Iris pigment epithelial cell (primary cell): ENCODE data around the gene THAP11.
"Not testable (repeated sequence)": the region's sequence is repeated elsewhere in the genome, so short reads cannot be mapped to it uniquely, and the experiment has no call there.

Experiments used
- DNase-seq: peaks from one replicate; pipeline ENCODE4 v3.0.0-alpha.2; 2011; ENCODE audit warnings: low read depth

Gene THAP11

DNA sequence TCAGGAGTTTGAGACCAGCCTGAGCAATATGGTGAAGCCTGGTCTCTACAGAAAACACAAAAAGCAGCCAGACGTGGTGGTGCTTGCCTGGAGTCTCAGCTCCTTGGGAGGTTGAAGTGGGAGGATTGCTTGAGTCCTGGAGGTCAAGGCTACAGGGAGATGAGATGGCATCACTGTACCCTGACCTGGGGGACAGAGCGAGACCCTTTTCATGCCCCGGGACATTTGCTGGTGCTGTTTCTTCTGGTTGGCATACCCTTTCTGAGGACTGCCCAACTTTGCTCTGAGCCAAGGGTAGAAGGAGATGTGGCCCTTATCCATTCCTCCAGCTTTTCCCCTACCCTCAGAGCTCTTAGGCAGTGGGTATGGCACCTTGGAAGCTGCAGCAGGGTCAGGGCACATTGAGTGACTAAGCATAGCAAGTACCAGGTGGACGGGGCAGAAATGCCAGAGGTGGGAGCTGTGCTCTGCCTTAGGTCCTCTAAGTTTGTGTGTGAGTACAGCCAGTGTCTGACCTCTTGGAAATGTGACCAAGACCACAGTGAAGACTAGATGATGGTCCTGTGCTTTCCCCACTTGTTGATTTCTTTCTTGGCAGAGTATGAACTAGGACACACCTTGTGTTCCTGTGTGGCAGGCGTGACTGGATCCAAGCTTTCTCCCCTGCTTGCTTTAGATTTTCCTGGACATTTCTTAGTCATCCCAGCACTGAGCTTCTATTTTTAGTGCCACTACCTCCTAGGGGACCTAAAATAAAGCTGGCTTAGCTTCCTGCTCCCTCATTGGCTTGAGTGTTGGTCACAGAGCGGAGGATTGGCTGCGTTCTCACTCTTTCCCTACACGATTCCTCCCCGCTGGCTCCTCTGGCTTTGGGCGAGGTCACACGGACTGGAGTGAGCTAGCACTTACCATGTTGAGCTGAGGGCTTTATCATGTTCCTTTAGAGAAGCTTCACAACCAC lies 20.8 kb downstream of the THAP11 start:
- DNase-seq = peak; percentile 18

DNA sequence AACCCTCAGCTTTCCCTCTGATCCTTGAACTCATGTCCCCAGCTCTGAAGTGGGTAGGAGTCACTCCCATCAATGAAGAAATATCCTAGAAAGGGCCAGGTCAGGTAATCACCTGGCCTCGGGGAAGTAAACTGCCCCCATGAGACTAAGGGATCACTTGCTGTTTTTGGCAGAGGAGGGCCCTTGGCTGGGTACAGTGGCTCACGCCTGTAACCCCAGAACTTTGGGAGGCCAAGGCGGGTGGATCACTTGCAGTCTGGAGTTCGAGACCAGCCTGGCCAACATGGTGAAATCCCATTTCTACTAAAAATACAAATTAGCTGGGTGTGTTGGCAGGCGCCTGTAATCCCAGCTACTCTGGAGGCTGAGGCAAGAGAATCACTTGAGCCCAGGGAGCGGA lies 21.9 kb downstream of the THAP11 start:
- DNase-seq = not testable (repeated sequence)

DNA sequence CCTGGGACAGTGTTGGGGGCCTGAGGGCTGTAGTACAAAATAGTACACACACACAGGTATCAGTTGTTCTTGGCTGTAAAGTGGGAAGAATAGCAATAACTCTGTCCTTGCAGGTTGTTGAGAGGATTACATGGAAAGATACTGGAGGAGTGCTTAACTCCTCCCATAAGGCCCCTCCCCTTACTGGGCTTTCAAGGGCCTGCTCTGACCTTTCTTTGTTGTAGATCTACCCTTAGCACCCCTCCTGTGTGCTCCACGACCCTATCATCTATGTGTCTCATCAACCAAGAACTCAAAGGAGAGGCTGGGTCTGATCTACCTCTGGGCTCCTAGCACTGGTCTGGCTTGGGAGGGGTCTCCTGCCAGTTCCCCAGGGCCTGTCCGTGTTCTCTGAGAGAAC lies 22.5 kb downstream of the THAP11 start:
- no peak for DNase-seq

DNA sequence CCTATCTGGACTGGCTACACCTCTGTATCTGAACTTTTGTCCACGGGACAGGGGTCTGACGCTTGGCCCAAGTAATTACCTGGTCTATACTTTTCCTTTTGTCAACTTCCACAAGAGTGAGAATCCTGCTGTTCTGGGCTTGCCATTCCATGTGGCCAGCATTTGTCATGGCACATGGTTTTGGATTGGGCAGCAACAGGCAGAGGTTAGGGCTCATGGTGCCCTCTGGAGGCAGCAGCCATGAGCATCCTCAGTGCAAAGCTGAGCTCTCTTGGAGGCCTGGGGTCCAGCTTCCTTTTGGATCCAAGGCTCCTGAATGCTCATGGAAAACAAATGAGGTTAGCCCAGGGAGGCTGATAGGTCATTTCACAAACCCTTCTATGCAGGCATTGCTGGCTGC lies 23.2 kb downstream of the THAP11 start:
- DNase-seq = peak; percentile 28

DNA sequence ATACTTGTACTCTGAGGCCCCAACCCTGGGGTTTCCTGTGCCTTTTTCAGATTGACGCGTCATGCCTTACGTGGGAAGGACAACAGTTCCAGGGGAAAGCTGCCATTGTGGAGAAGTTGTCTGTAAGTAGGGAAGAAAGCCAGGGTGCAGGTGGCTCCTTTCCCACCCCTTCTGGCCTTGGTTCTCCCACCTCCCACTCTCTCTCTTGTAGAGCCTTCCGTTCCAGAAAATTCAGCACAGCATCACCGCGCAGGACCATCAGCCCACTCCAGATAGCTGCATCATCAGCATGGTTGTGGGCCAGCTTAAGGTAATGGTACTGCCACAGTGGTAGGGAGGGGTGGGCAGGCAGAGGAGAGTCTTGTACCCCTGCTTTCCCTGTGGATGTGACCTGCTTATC lies 26.2 kb downstream of the THAP11 start:
- no peak for DNase-seq

DNA sequence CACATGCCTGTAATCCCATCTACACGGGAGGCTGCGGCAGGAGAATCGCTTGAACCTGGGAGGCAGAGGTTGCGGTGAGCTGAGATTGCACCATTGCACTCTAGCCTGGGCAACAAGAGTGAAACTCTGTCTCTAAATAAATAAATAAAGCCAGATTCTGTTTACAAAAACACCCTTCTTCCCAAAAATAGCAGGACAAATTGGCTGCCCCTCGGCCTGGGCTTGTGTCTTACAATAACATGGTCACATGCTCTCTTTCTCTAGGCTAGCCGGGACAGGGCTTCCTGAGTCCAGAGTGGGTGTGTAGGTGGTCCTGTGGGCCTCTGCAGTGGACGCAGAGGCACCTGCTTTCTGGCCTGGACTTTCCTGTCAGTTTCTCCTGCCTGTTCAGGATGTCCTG lies 27.5 kb downstream of the THAP11 start:
- no peak for DNase-seq

DNA sequence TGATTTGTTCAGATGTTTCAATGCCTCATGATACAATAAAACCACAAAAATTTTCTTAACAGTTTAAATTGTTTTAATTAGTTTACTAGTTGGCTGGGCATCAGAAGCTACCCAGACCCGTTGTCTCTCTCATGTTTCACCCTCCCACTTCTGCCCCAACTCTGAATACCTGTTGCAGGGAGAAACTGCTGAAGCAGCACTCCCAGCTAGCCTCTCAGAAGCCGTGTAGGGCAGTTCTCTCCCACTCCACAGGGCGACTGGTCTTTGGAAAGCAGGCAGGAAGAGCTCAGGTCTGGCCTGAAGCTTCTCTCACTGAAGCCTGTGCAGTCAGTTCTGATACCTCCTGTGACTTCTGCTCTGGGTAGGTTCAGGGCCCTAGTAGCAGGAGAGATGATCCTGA lies 29.1 kb downstream of the THAP11 start:
- DNase-seq = no peak

DNA sequence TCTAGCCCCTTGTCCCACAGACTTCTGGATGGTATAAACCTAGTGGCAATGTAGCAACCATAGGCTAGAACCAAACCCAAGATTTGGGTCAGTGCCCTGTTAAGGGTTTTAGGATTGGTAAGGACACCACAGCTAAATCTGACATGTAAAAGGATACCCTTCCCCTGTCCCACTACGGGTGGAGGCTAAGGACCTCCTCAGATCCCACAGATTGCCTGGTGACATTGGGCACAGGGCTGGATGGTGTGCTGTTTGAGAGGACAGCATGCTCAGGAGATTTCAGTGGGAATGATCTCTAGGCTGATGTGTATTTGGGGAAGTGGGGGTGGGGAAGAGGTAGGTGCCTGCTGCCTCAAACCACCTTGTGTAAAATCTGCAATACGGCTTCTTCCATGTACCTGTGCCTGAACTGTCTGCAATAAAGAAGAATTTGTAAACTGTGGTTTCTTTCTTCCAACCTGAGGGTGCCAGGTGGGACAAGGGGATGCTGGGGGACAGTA lies 30.1 kb downstream of the THAP11 start:
- DNase-seq = no peak

DNA sequence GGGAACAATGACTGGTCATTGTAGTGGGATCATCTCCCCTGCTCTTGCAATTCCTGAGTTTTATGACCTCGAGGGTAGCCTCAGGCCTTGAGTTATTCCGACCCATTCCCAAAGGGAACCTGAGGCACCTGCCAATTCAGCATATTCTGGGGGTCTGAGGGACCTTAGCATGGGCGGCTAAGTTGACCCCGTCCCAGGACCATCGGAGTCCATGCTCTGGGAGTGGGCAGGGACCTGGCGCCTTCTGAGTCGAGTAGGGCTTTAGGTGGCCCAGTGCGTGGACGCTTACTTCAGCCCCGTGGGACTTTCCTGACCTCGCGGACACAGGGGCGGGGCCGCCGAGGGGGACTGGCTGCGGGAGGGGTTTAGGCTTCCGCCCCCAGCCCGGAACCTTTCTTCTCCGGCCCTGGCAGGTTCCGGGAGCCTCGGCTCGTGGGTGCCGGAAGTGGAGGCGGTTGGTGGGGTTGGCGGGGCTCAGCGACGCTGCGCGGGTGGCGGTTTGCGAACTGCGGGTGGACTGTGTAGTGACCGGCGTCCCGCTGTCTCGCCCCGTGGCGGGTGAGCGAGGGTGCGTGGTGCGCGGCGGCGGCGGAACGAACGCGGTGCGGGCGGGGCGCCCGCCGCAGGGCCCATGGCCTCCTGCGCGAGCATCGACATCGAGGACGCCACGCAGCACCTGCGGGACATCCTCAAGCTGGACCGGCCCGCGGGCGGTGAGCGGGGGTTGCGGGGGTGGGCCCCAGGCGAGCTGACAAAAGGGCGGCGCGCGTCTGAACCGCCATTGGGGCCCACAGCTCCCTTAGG lies 30.7 kb downstream of the THAP11 start, which contains the start of gene EDC4:
Gene EDC4 (plus strand): TSS at position 422 of the 804 bp plus-strand sequence. CDS start 210 bp downstream, at position 632.
- DNase-seq = peak; percentile 88

DNA sequence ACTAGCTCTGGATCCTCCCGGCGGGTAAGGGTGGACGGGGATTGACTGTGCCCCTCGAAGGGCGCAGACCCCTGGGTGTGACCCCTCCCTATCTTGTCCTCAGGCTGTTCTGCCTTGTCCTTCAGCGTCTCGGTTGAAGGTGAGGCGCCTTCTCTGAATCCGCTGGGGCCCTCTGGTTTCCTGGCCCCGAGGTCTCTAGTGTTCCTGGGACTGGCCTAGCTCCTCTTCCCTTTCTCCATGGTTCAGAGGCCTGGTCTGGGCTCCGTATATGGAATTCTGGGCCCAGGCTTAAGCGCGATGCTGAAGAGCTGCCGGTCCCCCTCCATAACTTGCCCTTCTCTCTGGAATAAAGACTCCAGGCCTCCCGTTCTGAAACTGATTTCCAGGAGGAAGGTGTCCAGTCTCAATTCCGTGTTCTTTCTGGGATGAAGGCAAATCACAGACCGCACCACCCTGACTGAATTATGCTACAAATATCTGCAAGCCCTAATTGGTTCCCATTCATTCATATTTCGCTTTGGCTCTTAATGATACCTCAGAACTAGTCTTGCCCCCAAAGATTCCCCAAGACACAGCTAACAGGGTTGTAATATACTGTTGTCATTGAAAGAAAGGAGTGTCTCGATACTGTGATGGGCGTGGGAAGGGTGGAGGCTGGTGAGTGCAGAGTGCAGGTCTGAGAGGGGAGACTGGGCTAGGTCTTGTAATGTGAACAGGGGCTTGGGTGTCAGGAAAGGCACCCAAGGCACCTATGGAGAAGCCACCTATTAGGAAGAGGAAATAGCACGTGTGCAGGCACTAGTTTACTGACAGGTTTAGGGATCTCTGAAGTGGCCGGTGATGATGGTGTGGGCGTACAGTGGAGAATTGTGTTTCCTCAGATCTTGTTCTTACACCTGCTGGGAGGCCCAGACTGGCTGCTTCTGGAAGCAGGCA lies 31.6 kb downstream of the THAP11 start:
- no peak for DNase-seq

DNA sequence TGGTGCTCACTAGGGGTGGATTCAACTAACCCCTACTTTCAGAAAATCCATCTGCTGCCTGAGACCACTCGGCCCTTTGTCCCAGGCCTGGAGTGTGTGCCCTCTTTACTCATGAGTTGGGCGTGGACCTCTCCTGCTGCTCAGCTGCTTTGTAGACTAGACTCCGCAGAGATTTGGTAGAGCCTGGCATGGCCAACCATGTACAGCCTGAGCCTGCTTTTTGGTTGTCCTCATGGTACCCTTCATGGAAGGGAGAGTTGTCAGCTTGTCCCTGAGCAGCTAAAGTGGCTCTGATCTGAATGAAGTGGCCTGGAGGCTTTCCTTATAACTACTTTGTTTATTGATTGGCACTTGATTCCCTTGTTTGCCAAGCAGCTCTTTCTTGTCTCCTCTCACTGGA lies 32.3 kb downstream of the THAP11 start:
- DNase-seq = no peak

DNA sequence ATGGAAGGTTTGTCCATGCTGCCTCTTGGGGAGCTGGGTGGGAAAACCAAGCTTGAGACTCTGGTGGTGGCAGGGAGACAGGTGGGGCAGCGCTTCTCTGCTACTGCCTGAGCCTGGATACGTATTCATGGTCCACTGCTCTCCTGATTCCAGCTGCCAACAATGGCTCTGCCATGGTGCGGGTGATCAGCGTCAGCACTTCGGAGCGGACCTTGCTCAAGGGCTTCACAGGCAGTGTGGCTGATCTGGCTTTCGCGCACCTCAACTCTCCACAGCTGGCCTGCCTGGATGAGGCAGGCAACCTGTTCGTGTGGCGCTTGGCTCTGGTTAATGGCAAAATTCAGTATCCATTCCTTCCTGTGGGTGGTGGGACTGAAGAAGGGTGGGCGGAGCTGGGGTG lies 34.9 kb downstream of the THAP11 start:
- no peak for DNase-seq

DNA sequence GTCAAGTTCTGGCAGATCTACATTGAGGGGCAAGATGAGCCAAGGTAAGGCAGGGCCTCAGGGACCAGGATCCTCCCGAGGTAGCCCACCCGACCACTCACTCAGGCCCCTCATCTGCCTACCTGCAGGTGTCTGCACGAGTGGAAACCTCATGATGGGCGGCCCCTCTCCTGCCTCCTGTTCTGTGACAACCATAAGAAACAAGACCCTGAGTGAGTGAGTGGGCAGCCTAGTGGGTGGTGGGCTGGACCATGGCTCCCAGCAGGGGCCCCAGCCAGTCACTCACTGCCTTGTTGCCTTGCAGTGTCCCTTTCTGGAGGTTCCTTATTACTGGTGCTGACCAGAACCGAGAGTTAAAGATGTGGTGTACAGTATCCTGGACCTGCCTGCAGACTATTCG lies 36.1 kb downstream of the THAP11 start:
- no peak for DNase-seq

DNA sequence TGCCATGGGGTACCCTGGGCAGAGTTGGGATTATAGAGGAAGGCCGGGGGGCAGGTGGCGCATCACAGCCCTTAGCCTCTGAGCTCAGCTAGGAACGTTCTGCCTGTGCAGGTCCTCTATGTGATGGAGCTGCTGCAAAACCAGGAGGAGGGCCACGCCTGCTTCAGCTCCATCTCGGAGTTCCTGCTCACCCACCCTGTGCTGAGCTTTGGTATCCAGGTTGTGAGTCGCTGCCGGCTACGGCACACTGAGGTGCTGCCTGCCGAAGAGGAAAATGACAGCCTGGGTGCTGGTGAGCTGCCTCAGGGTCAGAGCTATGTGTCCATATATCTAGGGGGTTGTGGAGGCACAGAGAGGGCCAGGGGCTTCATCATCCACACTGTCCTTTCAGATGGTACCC lies 36.7 kb downstream of the THAP11 start:
- DNase-seq = no peak

DNA sequence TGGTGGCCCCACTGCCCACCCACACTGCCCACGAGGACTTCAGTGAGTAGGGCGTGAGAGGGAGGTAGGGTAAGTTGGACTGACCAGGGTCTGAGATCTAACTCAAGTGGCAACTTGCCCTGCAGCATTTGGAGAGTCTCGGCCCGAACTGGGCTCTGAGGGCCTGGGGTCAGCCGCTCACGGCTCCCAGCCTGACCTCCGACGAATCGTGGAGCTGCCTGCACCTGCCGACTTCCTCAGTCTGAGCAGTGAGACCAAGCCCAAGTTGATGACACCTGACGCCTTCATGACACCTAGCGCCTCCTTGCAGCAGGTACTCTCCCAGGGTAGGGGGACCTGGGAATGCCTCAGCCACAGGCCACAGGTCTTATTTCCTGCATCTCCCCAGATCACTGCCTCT lies 37.3 kb downstream of the THAP11 start:
- DNase-seq = no peak

DNA sequence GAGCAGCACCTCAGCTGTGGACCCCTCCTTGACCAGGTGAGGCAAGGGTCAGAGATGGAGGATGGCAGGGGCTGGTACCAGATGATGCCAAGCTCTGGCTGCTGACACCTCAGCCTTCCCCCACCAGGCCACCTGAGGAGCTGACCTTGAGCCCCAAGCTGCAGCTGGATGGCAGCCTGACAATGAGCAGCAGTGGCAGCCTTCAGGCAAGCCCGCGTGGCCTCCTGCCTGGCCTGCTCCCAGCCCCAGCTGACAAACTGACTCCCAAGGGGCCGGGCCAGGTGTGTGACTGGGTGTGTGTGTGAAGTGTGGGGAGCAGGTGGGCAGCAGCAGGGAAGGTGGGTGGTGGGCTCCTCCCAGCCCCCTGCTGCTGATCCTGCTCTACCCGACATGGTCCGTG lies 37.8 kb downstream of the THAP11 start:
- no peak for DNase-seq

DNA sequence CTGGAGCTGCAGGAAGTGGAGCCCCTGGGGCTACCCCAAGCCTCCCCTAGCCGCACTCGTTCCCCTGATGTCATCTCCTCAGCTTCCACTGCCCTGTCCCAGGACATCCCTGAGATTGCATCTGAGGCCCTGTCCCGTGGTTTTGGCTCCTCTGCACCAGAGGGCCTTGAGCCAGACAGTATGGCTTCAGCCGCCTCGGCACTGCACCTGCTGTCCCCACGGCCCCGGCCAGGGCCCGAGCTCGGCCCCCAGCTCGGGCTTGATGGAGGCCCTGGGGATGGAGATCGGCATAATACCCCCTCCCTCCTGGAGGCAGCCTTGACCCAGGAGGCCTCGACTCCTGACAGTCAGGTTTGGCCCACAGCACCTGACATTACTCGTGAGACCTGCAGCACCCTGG lies 38.5 kb downstream of the THAP11 start:
- no peak for DNase-seq

DNA sequence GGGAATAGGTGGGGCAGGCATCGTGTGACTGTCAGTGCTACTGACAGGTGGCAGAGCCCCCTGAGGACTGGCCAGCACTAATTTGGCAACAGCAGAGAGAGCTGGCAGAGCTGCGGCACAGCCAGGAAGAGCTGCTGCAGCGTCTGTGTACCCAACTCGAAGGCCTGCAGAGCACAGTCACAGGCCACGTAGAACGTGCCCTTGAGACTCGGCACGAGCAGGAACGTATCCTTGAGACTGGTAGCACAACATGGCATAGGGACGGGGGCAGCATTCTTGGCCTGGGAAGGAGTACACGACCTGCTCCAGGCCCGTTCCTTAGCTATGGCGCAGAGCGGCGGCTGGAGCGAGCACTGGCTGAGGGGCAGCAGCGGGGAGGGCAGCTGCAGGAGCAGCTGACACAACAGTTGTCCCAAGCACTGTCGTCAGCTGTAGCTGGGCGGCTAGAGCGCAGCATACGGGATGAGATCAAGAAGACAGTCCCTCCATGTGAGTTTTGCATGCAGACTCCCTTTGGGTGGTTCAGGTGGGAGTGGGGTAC lies 39.6 kb downstream of the THAP11 start:
- no peak for DNase-seq

DNA sequence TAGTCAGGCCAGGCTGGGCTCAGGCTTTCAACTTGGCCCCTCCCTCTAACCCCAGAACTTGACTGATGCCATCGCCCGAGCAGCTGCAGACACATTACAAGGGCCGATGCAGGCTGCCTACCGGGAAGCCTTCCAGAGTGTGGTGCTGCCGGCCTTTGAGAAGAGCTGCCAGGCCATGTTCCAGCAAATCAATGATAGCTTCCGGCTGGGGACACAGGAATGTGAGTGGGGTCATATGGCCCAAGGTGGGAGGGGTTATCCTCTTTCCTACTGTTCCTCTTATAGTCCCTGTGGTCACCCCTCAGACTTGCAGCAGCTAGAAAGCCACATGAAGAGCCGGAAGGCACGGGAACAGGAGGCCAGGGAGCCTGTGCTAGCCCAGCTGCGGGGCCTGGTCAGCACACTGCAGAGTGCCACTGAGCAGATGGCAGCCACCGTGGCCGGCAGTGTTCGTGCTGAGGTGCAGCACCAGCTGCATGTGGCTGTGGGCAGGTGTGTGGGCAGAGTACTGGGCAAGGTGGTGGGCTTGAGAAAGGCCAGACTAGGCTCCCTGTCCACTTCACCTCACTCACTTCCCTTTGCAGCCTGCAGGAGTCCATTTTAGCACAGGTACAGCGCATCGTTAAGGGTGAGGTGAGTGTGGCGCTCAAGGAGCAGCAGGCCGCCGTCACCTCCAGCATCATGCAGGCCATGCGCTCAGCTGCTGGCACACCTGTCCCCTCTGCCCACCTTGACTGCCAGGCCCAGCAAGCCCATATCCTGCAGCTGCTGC lies 40.4 kb downstream of the THAP11 start:
- DNase-seq = no peak

DNA sequence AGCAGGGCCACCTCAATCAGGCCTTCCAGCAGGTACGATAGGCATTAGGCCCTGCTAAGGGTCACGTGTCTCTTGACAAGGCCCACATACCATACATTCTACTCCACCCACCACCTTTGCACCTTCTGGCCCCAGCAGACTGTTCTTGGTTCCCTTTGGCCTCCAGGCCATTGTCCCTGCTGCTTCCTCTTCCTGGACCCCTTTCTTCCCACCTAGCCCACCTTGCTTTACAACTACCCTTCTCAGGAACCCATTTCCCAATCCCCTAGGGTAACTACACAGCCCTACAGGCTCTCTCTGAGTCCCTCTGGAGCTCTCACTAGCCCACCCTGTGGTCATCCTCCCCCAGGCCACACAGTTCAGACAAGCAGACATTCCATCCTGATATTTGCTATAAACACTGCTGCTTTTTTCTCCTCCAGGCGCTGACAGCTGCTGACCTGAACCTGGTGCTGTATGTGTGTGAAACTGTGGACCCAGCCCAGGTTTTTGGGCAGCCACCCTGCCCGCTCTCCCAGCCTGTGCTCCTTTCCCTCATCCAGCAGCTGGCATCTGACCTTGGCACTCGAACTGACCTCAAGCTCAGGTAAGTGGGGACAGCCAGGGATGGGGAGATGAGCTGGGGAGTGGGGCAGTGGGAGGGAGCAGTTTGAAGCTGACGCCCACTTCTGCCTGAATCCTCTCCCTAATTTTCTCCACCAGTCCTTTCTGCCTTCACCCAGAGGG lies 41.2 kb downstream of the THAP11 start:
- no peak for DNase-seq
